Measurements from ENCODE around the gene NEDD4L.

DNA sequence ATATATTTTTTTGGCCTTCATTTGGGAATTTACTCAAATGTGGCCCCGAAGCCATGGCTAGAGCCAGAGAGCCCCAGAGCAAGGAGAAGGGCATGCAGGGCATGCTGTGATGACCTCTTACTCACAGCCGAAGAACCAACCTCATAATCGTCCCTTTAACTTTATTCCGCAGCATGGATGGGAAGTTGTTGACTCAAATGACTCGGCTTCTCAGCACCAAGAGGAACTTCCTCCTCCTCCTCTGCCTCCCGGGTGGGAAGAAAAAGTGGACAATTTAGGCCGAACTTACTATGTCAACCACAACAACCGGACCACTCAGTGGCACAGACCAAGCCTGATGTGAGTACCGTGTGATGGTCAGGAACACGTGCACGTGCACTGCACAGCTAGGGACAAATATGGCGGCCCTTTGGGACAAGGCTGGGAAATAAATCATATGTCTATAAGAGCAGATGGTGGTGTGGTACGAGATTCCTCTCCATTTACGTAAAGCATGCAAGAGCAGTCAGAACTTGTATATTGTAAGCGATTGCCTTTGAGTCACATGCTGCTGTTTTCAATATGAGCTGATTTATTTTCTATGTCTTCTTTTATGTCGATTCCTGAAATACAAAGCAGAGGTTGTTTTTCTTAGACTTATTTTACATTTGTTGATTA lies 280.9 kb downstream of the NEDD4L start:
- TF ChIP-seq, protein P1, sequence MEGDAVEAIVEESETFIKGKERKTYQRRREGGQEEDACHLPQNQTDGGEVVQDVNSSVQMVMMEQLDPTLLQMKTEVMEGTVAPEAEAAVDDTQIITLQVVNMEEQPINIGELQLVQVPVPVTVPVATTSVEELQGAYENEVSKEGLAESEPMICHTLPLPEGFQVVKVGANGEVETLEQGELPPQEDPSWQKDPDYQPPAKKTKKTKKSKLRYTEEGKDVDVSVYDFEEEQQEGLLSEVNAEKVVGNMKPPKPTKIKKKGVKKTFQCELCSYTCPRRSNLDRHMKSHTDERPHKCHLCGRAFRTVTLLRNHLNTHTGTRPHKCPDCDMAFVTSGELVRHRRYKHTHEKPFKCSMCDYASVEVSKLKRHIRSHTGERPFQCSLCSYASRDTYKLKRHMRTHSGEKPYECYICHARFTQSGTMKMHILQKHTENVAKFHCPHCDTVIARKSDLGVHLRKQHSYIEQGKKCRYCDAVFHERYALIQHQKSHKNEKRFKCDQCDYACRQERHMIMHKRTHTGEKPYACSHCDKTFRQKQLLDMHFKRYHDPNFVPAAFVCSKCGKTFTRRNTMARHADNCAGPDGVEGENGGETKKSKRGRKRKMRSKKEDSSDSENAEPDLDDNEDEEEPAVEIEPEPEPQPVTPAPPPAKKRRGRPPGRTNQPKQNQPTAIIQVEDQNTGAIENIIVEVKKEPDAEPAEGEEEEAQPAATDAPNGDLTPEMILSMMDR (conservative IDR thresholded peaks at IDR 0.05 in 1 of 2, IDR thresholded peaks at IDR 0.05 in 1 of 2; ENCODE audit: extremely low read depth in 1 of 2, insufficient read depth in 1 of 2, low read depth in 1 of 2, low read length in 2 of 2): no peak
- TF ChIP-seq EZH2 (IDR thresholded peaks at IDR 0.05; ENCODE audit: borderline replicate concordance, low read length): no peak
